Neural cell (in vitro differentiated cells): Measurements from ENCODE around the gene ECM1.

Experiments used
- EP300 ChIP-seq: fragments of 450-650 bp; conservative IDR thresholded peaks from 2 replicates; pipeline ENCODE4 v1.6.1; 2014; ENCODE audit warnings: antibody characterized with exemption, mild to moderate bottlenecking, moderate library complexity; ENCODE audit not compliant: poor library complexity, severe bottlenecking
- MXI1 ChIP-seq: fragments of 450-650 bp; conservative IDR thresholded peaks from 2 replicates; pipeline ENCODE4 v1.6.1; 2014; ENCODE audit warnings: antibody characterized with exemption, mild to moderate bottlenecking; ENCODE audit not compliant: poor library complexity, severe bottlenecking
- POLR2AphosphoS5 ChIP-seq: IDR thresholded peaks from 2 replicates; pipeline ENCODE4 v1.6.1; 2012
- RAD21 ChIP-seq: fragments of 450-650 bp; conservative IDR thresholded peaks from 2 replicates; pipeline ENCODE4 v1.6.1; 2014; ENCODE audit warnings: antibody characterized with exemption, mild to moderate bottlenecking, moderate library complexity
- SMC3 ChIP-seq: fragments of 450-650 bp; conservative IDR thresholded peaks from 2 replicates; pipeline ENCODE4 v1.6.1; 2014; ENCODE audit warnings: antibody characterized with exemption, mild to moderate bottlenecking, moderate library complexity; ENCODE audit not compliant: poor library complexity
- TF ChIP-seq, protein P1 (sequence below): fragments of 450-650 bp; IDR thresholded peaks from 2 replicates; pipeline ENCODE4 v1.5.1; 2014; ENCODE audit warnings: antibody characterized with exemption, mild to moderate bottlenecking, moderate library complexity; ENCODE audit not compliant: poor library complexity, severe bottlenecking

DNA sequence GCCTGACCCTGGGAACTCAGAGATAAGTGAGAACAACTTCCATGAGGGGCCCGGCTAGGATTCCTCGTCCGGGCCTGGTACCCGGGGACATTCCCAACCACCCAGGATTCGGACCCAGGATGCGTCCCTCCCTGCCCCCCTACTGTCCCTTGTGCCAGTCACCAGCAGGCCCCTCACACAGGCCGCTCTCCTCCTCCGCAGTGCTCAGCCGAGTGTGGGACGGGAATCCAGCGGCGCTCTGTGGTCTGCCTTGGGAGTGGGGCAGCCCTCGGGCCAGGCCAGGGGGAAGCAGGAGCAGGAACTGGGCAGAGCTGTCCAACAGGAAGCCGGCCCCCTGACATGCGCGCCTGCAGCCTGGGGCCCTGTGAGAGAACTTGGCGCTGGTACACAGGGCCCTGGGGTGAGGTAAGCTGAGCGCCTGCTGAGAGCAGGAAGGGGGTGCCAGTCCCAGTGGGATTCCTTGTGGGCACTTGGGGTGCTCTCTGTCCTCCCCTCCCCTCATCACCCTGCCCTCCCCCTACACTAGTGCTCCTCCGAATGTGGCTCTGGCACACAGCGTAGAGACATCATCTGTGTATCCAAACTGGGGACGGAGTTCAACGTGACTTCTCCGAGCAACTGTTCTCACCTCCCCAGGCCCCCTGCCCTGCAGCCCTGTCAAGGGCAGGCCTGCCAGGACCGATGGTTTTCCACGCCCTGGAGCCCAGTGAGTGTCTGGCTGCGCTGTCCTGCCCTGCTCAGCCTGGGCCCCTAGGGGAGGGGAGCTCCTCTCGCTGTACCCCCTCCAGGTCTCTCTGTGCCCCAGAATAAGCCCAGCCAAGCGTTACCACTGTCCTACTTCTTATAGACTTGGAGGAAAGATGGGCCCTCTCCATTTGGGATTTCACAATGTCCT lies 51.1 kb downstream of the ECM1 start:
- TF ChIP-seq, protein P1, sequence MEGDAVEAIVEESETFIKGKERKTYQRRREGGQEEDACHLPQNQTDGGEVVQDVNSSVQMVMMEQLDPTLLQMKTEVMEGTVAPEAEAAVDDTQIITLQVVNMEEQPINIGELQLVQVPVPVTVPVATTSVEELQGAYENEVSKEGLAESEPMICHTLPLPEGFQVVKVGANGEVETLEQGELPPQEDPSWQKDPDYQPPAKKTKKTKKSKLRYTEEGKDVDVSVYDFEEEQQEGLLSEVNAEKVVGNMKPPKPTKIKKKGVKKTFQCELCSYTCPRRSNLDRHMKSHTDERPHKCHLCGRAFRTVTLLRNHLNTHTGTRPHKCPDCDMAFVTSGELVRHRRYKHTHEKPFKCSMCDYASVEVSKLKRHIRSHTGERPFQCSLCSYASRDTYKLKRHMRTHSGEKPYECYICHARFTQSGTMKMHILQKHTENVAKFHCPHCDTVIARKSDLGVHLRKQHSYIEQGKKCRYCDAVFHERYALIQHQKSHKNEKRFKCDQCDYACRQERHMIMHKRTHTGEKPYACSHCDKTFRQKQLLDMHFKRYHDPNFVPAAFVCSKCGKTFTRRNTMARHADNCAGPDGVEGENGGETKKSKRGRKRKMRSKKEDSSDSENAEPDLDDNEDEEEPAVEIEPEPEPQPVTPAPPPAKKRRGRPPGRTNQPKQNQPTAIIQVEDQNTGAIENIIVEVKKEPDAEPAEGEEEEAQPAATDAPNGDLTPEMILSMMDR: no peak
- TF ChIP-seq EP300 (no peak), POLR2AphosphoS5 (no peak), RAD21 (no peak), SMC3 (no peak), MXI1 (no peak)
